GM18907 (cell line): ENCODE data around the gene KLHL17.

Experiments used
- ATAC-seq: cut with Tn5 transposase; IDR thresholded peaks from one replicate; pipeline ENCODE4 v1.9.1; 2021; ENCODE audit warnings: mild to moderate bottlenecking, moderate library complexity; ENCODE audit not compliant: unreplicated experiment

The KLHL17 gene

GRCh38 chr1:947958-948357 lies 12.4 kb upstream of the KLHL17 start:
- no peak for ATAC-seq

DNA sequence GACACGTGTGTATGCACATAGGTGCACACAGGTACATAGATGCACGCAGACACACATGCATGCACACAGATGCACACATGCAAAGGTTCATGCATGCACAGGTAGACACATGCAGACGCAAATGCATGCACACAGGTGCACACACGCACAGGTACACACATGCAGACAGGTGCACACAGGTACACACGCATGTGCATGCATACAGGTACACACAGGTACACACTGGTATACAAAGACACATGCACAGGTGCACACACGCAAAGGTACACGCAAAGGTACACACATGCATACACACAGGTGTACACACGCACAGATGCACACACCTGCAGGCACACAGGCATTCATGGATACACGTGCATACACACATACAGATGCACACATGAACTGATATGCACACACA lies 10.1 kb upstream of the KLHL17 start:
- ATAC-seq, result no peak

DNA sequence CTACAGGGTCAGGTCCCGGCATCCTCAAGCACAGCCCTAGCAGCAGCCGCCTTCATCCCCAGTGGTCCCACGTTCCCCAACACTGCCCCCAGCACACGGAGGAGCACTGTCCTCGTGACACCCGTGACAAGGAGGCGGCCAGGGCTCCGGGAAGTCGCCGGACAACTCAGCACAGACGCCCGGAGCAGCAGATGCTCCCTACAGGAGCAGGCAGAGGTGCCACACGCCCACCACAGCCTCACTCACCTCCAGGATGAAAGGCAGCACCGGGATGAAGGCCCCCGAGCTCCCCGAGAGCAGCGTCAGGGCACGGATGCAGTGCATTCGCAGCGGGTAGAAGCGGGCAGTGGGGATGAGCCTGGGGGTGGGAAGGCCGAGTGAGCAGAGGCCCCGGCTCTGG lies 9.5 kb upstream of the KLHL17 start:
- no peak for ATAC-seq

GRCh38 chr1:951364-951763 lies 9.0 kb upstream of the KLHL17 start:
- no peak for ATAC-seq

GRCh38 chr1:952201-952600 lies 8.2 kb upstream of the KLHL17 start:
- no peak for ATAC-seq

- ATAC-seq, result no peak
Measured at GRCh38 chr1:952603-953002, 7.8 kb upstream of the KLHL17 start.

- ATAC-seq, result no peak
Measured at GRCh38 chr1:953524-954320, 6.7 kb upstream of the KLHL17 start.

DNA sequence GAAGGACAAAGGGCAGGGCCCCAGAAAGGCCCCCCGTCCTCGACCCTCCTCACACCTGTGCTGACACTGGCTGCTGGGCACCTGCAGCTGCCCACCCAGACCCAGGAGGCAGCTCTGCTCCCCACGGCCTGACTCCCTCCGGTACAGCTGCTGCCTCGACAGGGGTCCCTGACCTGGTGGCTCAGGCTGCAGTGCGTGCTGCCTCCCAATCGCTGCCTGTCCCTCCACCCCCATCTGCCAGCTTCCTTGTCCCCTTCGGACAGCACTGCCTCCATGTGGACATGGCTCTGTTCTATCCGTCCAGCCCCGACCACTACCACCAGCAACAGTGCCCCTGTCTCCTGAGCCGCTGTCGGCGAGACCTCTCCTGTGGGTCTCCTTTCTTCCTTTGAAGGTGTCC lies 5.5 kb upstream of the KLHL17 start:
- ATAC-seq, result no peak

GRCh38 chr1:955474-955873 lies 4.9 kb upstream of the KLHL17 start:
- no peak for ATAC-seq

DNA sequence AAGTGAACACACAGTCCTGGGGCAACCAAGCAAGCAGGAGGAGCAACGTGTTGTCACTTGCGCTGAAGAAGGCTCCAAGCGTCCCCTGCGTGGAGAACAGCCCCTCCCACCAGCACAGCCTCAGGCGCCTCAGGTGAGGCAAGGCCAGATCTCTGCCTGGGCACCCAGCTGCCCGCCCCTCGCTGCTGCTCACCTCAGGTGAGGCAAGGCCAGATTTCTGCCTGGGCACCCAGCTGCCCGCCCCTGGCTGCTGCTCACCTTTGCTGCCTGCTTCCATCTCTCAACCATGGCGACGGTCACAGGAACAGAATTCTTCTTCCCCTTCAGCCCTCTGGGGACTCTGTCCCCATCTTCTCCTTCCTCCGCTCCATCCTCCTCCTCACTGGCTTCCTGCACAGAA lies 3.7 kb upstream of the KLHL17 start:
- ATAC-seq, result no peak

- peak; percentile 66 for ATAC-seq
Measured at GRCh38 chr1:958823-959730, 1.3 kb upstream of the KLHL17 start, which contains the start of gene NOC2L. TSS of gene NOC2L (minus strand) at chr1:959256. CDS start at chr1:959240, 16 bp downstream.

DNA sequence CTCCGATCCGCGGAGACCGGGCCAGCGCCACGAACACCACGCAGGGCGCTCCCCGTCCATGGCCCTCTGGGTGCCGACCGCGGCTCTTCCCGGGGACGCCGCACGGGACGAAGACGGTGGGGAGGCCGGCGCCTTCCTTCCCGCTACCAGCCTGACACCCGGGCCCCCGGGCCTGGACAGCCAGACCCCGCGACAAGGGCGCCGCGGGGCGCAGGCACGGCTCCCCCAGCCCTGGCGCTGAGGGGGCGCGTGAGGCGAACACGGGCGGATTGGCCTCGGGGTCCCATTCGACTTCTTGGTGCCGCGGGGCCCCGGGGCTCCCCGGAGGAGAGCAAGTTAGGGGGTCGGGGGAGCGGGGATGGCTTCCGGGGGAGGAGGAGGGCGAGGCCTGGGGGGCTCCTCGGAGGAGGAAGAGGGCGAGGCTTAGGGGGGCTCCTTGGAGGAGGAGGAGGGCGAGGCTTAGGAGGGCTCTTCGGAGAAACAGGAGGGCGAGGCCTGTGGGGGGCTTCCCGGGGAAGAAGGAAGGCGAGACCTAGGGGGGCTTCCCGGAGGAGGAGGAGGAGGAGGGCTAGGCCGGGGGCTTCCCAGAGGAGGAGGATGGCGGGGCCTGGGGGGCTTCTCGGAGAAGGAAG lies 537 bp upstream of the KLHL17 start:
- ATAC-seq, result no peak

DNA sequence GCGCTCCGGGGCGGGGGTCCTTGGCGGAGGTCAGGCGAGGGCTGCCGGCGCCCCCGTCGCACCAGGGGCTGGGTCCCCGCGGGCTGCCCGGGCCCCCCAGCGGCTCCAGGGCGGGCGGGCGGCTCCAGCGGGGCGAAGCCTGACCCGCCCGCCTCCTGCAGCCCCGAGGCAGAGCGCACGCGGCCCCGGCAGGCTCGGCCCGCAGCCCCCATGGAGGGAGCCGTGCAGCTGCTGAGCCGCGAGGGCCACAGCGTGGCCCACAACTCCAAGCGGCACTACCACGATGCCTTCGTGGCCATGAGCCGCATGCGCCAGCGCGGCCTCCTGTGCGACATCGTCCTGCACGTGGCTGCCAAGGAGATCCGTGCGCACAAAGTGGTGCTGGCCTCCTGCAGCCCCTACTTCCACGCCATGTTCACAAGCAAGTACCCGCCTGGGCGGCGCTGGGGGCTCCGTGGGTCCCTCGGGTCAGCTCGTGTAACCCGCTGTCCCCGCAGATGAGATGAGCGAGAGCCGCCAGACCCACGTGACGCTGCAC lies 817 bp downstream of the KLHL17 start:
- no peak for ATAC-seq

DNA sequence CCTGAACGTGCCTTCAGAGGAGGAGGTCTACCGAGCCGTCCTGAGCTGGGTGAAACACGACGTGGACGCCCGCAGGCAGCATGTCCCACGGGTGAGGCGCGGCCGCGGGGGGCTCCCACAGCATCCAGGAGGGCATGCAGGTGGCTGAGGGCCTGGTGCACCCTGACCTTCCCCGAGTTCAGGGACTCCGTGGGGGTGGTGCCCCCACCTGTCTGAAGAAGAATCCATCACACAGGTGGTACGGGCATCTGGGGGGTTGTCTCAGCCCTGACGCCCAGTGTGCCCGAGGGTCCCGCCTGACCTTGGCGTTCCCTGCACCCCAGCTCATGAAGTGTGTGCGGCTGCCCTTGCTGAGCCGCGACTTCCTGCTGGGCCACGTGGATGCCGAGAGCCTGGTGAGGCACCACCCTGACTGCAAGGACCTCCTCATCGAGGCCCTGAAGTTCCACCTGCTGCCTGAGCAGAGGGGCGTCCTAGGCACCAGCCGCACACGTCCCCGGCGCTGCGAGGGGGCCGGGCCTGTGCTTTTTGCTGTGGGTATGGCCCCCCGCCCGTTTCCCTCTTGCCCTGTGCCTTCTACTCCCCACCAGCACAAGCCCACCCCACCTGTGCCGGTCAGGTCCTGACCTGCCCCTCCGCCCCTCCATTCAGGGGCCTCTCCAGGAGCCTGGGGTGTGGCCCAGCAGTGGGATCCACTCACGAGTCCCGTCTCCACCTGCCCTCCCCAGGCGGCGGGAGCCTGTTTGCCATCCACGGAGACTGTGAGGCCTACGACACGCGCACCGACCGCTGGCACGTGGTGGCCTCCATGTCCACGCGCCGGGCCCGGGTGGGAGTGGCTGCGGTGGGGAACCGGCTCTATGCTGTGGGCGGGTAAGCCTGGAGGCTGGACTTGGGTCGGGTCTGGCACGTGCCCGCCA lies 2.3 kb downstream of the KLHL17 start:
- ATAC-seq, result no peak

DNA sequence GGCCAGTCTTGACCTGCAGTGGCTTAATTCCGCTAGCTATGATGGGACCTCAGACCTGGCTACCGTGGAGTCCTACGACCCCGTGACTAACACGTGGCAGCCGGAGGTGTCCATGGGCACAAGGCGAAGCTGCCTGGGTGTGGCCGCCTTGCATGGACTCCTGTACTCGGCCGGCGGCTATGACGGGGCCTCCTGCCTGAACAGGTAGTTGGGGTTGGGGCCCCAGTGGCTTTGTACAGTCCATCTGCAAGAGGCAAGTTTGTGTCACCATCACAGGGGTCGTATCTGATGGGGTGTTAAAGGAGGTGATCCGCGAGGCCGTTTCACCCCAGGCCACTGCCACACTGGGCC lies 2.9 kb downstream of the KLHL17 start:
- no peak for ATAC-seq

- ATAC-seq, result no peak
Measured at GRCh38 chr1:963746-964525, 3.6 kb downstream of the KLHL17 start.

DNA sequence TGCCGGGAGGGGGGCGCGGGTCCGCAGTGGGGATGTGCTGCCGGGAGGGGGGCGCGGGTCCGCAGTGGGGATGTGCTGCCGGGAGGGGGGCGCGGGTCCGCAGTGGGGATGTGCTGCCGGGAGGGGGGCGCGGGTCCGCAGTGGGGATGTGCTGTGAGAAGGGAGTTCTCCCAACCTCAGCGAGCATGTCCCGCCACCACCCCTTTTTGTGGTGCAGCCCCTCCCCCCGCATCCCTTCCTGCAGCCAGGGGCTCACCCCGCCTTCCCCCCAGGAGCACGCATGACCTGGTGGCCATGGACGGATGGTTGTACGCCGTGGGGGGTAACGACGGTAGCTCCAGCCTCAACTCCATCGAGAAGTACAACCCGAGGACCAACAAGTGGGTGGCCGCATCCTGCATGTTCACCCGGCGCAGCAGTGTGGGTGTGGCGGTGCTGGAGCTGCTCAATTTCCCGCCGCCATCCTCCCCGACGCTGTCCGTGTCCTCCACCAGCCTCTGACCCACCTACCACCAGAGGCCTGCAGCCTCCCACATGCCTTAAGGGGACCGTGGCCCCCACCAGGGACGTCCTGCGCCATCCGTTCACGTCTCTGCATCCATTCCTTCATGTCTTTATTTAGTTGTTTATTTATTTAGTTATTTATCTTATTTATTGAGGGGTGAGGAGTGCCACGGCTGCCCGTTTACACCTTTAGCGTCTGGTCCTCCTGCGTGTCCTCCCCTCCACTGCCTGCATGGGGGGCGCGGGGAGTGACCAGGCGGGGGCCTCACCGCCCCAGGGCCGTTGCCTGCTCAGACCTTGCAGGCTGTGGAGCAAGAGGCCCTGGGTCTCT lies 4.5 kb downstream of the KLHL17 start:
- no peak for ATAC-seq

DNA sequence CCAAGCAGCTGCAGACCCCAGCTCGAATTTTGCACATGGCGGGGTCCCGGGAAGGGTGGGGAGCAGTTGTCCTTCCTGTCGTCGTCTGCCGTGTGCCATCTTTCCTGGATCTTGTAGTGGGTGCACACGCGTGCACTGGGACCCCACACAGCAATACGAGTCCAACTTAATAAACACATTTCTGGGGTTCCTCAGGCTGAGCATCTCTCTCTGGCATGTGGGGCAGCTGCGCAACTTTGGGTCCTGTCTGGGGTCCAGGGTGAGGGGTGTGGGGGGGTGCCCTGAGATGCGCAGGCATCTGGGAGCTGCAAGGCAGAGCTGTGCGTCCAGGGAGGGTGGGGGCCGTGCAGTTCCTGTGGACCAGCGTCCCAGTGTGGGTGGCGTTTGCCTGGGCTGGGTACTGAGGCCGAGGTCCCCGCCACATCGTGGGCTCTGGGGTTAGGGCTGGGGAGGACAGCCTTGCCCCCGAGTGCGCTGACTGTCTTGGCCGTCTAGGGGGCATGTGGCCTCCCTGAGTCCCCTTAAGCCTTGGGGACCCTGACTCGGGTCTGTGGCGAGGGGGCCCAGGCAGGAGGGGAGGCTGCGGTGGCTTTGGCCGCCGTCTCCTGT lies 5.2 kb downstream of the KLHL17 start:
- no peak for ATAC-seq
